ENCODE data around the gene FERMT2. TPM values are rescaled to one million over a fixed set of nuclear protein-coding genes. Genes with fewer than 3 reads are reported as not detected.

The FERMT2 gene
- total RNA-seq, 2 experiments from 2014 or later: 2.1 to 3.6 TPM

- intact Hi-C loops (cut with DNase I, micrococcal nuclease): no loop called here
- DNase-seq (no peak), ATAC-seq (no peak)
- Mint-ChIP-seq H3K9me3 (ENCODE audit: low read depth) (no peaks in the 10 kb centered on the region), H3K27me3 (peaks cover 3% of the 10 kb centered on the region), H3K4me3 (no peak overlapping the region), H3K4me1 (peaks cover 6% of the 10 kb centered on the region), H3K27ac (no peak overlapping the region), H3K36me3 (ENCODE audit: low read depth) (no peaks in the 10 kb centered on the region)
- CTCF ChIA-PET: interaction anchor here (1.0 to 1.2 kb wide), 2 partner anchors 11 to 271 kb away, joined by 3 read pairs; no protein-coding TSS in a partner anchor
- POLR2A ChIA-PET: no interaction called here
These were observed 52.4 kb downstream of the FERMT2 start for GRCh38 chr14:52898496-52898895.

- peak; percentile 47 for ATAC-seq
- intact Hi-C loops (cut with DNase I, micrococcal nuclease): no loop called here
- DNase-seq: no peak
- Mint-ChIP-seq H3K9me3 (ENCODE audit: low read depth) (no peaks in the 10 kb centered on the region), H3K4me1 (peaks cover 6% of the 10 kb centered on the region), H3K36me3 (ENCODE audit: low read depth) (no peaks in the 10 kb centered on the region), H3K4me3 (no peak overlapping the region), H3K27me3 (peaks cover 3% of the 10 kb centered on the region), H3K27ac (no peak overlapping the region)
- CTCF ChIA-PET: no interaction called here
- POLR2A ChIA-PET: no interaction called here
These were observed 55.9 kb downstream of the FERMT2 start for GRCh38 chr14:52895000-52895399.

- intact Hi-C loops (cut with DNase I, micrococcal nuclease): no loop called here
- Mint-ChIP-seq H3K27ac (no peak overlapping the region), H3K9me3 (ENCODE audit: low read depth) (no peaks in the 10 kb centered on the region), H3K36me3 (ENCODE audit: low read depth) (no peaks in the 10 kb centered on the region), H3K4me1 (peaks cover 6% of the 10 kb centered on the region), H3K27me3 (peaks cover 3% of the 10 kb centered on the region), H3K4me3 (no peak overlapping the region)
- ChIA-PET CTCF (interaction anchor here (0.6 to 1.3 kb wide), 4 partner anchors 9 to 864 kb away, joined by 3 to 4 read pairs (median 3); no protein-coding TSS in a partner anchor), POLR2A (no interaction called here)
- ATAC-seq (no peak), DNase-seq (no peak)
These were observed 59.0 kb downstream of the FERMT2 start for GRCh38 chr14:52891800-52892199.

- ChIA-PET CTCF (interaction anchor here (0.5 to 1.3 kb wide), 6 partner anchors 10 to 1973 kb away, joined by 3 to 4 read pairs (median 3); no protein-coding TSS in a partner anchor), POLR2A (no interaction called here)
- Mint-ChIP-seq H3K27me3 (no peaks in the 10 kb centered on the region), H3K4me1 (no peaks in the 10 kb centered on the region), H3K9me3 (ENCODE audit: low read depth) (no peaks in the 10 kb centered on the region), H3K27ac (no peak overlapping the region), H3K36me3 (ENCODE audit: low read depth) (no peaks in the 10 kb centered on the region), H3K4me3 (no peak overlapping the region)
- DNase-seq (no peak), ATAC-seq (no peak)
- intact Hi-C loops (cut with DNase I, micrococcal nuclease): no loop called here
These were observed 61.7 kb downstream of the FERMT2 start for GRCh38 chr14:52888839-52889838.

- ChIA-PET POLR2A (no interaction called here), CTCF (interaction anchor here (0.8 to 1.3 kb wide), 5 partner anchors 9 to 1972 kb away, joined by 3 to 4 read pairs (median 3); no protein-coding TSS in a partner anchor)
- DNase-seq (no peak), ATAC-seq (no peak)
- Mint-ChIP-seq H3K36me3 (ENCODE audit: low read depth) (no peaks in the 10 kb centered on the region), H3K27ac (no peak overlapping the region), H3K27me3 (no peaks in the 10 kb centered on the region), H3K4me1 (no peaks in the 10 kb centered on the region), H3K9me3 (ENCODE audit: low read depth) (no peaks in the 10 kb centered on the region), H3K4me3 (no peak overlapping the region)
- intact Hi-C loops (cut with DNase I, micrococcal nuclease): no loop called here
These were observed 62.7 kb downstream of the FERMT2 start for GRCh38 chr14:52888159-52888558.

- H3K27me3 Mint-ChIP-seq: no peaks in the 10 kb centered on the region
- intact Hi-C loops (cut with DNase I, micrococcal nuclease): no loop called here
- H3K9me3 Mint-ChIP-seq (ENCODE audit: low read depth): no peaks in the 10 kb centered on the region
- H3K4me1 Mint-ChIP-seq: no peaks in the 10 kb centered on the region
- H3K27ac Mint-ChIP-seq: no peak overlapping the region
- ATAC-seq (no peak), DNase-seq (no peak)
- no peaks in the 10 kb centered on the region for H3K36me3 Mint-ChIP-seq (ENCODE audit: low read depth)
- ChIA-PET CTCF (no interaction called here), POLR2A (no interaction called here)
- H3K4me3 Mint-ChIP-seq: no peak overlapping the region
These were observed 65.6 kb downstream of the FERMT2 start for GRCh38 chr14:52885230-52885629.

GRCh38 chr14:52883658-52884057, 67.2 kb downstream of the FERMT2 start:
- POLR2A ChIA-PET: no interaction called here
- Mint-ChIP-seq H3K27ac (no peak overlapping the region), H3K4me1 (no peaks in the 10 kb centered on the region), H3K27me3 (no peaks in the 10 kb centered on the region), H3K36me3 (ENCODE audit: low read depth) (no peaks in the 10 kb centered on the region), H3K4me3 (no peak overlapping the region), H3K9me3 (ENCODE audit: low read depth) (no peaks in the 10 kb centered on the region)
- no peak for ATAC-seq
- DNase-seq: no peak
- CTCF ChIA-PET: interaction anchor here (0.7 kb wide), 1 partner anchor 12 kb away, joined by 3 read pairs; no protein-coding TSS in a partner anchor
- intact Hi-C loops (cut with DNase I, micrococcal nuclease): no loop called here

GRCh38 chr14:52882824-52883223, 68.0 kb downstream of the FERMT2 start:
- ATAC-seq (no peak), DNase-seq (no peak)
- no peak overlapping the region for H3K4me3 Mint-ChIP-seq
- intact Hi-C loops (cut with DNase I, micrococcal nuclease): no loop called here
- H3K9me3 Mint-ChIP-seq (ENCODE audit: low read depth): no peaks in the 10 kb centered on the region
- no peak overlapping the region for H3K27ac Mint-ChIP-seq
- no peaks in the 10 kb centered on the region for H3K36me3 Mint-ChIP-seq (ENCODE audit: low read depth)
- no peaks in the 10 kb centered on the region for H3K4me1 Mint-ChIP-seq
- POLR2A ChIA-PET: no interaction called here
- CTCF ChIA-PET: interaction anchor here (0.7 to 1.3 kb wide), 2 partner anchors 11 to 173 kb away, joined by 3 to 4 read pairs; no protein-coding TSS in a partner anchor
- H3K27me3 Mint-ChIP-seq: no peaks in the 10 kb centered on the region

- DNase-seq (no peak), ATAC-seq (no peak)
- Mint-ChIP-seq H3K4me1 (no peaks in the 10 kb centered on the region), H3K4me3 (no peak overlapping the region), H3K36me3 (ENCODE audit: low read depth) (no peaks in the 10 kb centered on the region), H3K27me3 (no peaks in the 10 kb centered on the region), H3K27ac (no peak overlapping the region), H3K9me3 (ENCODE audit: low read depth) (no peaks in the 10 kb centered on the region)
- POLR2A ChIA-PET: no interaction called here
- CTCF ChIA-PET: interaction anchor here (0.6 kb wide), 1 partner anchor 9 kb away, joined by 3 read pairs; no protein-coding TSS in a partner anchor
- intact Hi-C loops (cut with DNase I, micrococcal nuclease): no loop called here
These were observed 70.9 kb downstream of the FERMT2 start for GRCh38 chr14:52879958-52880357.

GRCh38 chr14:52878946-52879345, 71.9 kb downstream of the FERMT2 start:
- ChIA-PET CTCF (interaction anchor here (0.6 kb wide), 1 partner anchor 426 kb away, joined by 3 read pairs; no protein-coding TSS in a partner anchor), POLR2A (no interaction called here)
- H3K27me3 Mint-ChIP-seq: no peaks in the 10 kb centered on the region
- no peaks in the 10 kb centered on the region for H3K4me1 Mint-ChIP-seq
- no peaks in the 10 kb centered on the region for H3K36me3 Mint-ChIP-seq (ENCODE audit: low read depth)
- no peak overlapping the region for H3K4me3 Mint-ChIP-seq
- ATAC-seq: no peak
- intact Hi-C loops (cut with DNase I, micrococcal nuclease): no loop called here
- H3K27ac Mint-ChIP-seq: no peak overlapping the region
- DNase-seq: no peak
- no peaks in the 10 kb centered on the region for H3K9me3 Mint-ChIP-seq (ENCODE audit: low read depth)

- ChIA-PET CTCF (interaction anchor here (0.6 kb wide), 2 partner anchors 83 to 426 kb away, joined by 3 read pairs; no protein-coding TSS in a partner anchor), POLR2A (no interaction called here)
- intact Hi-C loops (cut with DNase I, micrococcal nuclease): no loop called here
- DNase-seq (no peak), ATAC-seq (no peak)
- no peaks in the 10 kb centered on the region for H3K4me1 Mint-ChIP-seq
- no peaks in the 10 kb centered on the region for H3K9me3 Mint-ChIP-seq (ENCODE audit: low read depth)
- no peaks in the 10 kb centered on the region for H3K36me3 Mint-ChIP-seq (ENCODE audit: low read depth)
- no peak overlapping the region for H3K4me3 Mint-ChIP-seq
- no peak overlapping the region for H3K27ac Mint-ChIP-seq
- no peaks in the 10 kb centered on the region for H3K27me3 Mint-ChIP-seq
These were observed 72.4 kb downstream of the FERMT2 start for GRCh38 chr14:52878469-52878868.

GRCh38 chr14:52877628-52878027, 73.2 kb downstream of the FERMT2 start:
- ATAC-seq (no peak), DNase-seq (no peak)
- intact Hi-C loops (cut with DNase I, micrococcal nuclease): no loop called here
- Mint-ChIP-seq H3K9me3 (ENCODE audit: low read depth) (no peaks in the 10 kb centered on the region), H3K4me3 (no peak overlapping the region), H3K4me1 (no peaks in the 10 kb centered on the region), H3K36me3 (ENCODE audit: low read depth) (no peaks in the 10 kb centered on the region), H3K27me3 (no peaks in the 10 kb centered on the region), H3K27ac (no peak overlapping the region)
- CTCF ChIA-PET: no interaction called here
- POLR2A ChIA-PET: no interaction called here

All from activated CD4-positive, alpha-beta T cell treated with anti-CD3 and anti-CD28 coated beads for 36 hours (primary cell).